IPS-NIHi7 (cell line): ENCODE data around the gene PTPRCAP.
"Not testable (repeated sequence)": the region's sequence is repeated elsewhere in the genome, so short reads cannot be mapped to it uniquely, and the experiment has no call there.

ENCODE experiments used
- DNase-seq: peaks from one replicate; pipeline ENCODE4 v3.0.0; 2012; ENCODE audit warnings: mixed read lengths; ENCODE audit errors: extremely low spot score

PTPRCAP gene

DNA sequence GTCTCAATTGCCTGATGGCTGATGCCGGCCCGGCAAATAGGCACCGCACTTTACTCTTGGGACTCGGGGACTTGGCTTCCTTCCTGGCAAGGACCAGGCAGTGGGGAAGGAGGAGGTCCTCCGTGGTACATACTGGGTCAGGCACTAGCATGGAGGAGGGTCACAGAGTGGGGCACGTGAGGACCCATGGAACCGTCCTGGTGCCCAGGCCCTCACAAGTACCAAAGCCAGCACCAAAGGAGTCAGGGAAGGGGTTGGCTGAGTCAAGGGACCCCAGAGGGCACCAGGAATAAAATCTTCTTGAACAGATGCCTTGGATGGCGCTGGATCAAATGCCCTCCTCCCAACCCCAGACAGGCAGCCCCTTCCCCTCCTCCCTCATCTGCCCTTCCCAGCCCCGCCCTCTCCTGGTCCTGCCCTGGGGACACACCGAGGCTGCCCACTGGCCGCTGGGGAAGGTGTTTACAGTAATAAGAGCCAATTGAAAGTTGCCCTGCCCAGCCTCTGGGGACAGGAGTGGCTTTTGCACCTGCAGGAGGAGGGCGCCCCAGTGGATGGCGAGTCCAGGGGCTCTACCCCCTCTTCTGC is 27.6 kb downstream of the PTPRCAP start:
- DNase-seq = peak; percentile 84

DNA sequence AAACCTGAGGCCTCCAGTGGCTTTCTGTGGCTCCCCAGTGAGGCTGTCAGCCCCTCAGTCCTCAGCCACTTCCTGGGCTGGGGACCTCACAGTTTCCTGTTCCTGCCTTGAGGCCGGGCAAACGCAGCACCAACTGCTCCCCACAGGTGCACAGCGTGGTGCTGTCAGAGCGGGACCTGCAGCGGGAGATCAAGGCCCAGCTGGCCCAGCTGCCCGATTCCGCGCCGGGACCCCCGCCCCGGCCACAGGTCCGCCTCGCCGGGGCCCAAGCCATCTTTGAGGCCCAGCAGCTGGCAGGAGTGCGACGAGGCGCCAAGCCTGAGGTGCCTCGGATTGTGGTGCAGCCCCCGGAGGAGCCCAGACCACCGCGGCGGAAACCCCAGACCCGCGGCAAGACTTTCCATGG is 28.2 kb downstream of the PTPRCAP start:
- no peak for DNase-seq

DNA sequence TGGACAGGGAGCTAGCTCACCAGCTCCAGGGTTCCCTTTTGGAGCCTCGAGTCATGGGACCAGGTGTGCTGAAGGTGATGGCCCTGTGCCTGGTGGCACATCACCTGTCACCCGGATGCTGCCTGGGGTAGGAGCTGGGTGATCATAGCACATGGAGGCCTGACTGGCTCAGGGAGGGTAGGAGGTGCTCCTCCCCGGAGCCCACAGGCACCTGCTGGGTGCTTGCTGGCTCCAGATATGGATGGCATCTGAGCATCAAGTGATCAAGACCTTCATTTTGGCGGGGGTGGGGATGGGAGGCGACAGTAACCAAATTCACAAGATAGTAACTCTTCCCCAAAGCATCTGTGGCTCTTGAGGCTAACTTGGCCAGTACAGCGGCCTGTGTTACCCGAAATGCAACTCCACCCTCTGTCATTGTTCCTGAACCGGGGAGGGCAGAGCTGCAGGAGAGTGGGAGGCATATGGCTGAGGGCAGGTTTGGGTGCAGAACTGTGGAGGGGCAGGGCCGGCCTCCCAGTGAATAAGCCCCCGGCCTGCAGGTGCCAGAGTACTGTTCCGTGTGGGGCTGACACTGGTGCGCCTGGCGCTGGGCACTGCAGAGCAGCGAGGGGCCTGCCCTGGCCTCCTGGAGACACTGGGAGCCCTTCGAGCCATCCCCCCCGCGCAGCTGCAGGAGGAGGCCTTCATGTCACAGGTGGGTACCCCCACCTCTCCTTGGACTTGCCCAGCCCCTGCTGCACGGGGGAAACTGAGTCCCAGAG is 28.9 kb downstream of the PTPRCAP start:
- DNase-seq = no peak

DNA sequence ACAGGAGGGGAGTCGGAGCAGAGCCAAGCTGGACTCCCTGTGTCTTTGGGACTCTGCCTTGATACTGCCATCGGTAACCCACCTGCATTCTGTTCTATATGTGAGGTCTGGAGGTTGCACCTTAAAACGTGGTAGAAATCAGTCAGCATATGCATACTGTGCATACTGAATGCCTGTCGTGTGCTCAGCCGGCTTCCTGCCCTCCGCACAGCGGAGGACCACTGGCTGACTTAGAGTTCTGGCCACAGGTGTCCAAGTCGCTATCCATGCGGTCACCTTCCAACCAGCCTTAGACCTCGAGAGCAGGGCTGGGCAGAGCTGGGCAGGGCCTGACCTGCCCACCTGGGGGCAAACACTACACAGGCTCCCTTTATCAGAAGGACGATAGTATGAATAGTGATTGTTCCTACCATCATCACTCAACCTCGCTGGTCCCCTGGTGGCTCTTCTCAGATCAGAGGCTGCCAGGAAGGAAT is 29.8 kb downstream of the PTPRCAP start:
- DNase-seq = no peak

DNA sequence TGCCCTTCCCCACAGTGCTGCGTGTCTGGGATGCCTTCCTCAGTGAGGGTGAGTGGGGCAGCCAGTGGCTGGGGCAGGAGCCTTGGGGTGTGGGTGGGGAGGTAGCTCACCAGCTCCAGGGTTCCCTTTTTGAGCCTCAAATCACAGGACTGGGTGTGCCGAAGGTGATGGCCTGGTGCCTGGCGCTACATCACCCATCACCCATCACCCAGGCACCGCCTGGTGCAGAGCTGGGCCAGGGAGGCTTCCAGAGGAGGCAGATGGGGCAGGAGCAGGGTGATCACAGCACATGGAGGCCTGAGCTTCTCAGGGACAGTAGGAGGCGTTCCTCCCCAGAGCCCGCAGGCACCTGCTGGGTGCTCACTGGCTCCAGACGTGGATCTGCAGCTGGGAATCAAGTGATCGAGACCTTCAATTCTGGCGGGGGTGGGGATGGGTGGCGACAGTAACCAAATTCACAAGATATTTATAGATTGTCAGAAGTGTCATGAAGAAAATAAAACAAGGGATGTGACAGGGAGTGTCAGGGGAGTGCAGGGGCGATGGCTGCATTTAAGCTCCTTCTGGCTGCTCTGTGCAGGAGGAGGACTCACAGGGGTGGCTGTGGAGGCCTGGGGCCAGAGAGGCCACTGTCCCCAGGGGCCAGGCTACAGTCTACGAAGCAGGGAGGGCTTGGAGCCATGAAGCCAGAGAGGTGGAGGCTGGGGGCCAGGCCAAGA is 30.4 kb downstream of the PTPRCAP start:
- no peak for DNase-seq

DNA sequence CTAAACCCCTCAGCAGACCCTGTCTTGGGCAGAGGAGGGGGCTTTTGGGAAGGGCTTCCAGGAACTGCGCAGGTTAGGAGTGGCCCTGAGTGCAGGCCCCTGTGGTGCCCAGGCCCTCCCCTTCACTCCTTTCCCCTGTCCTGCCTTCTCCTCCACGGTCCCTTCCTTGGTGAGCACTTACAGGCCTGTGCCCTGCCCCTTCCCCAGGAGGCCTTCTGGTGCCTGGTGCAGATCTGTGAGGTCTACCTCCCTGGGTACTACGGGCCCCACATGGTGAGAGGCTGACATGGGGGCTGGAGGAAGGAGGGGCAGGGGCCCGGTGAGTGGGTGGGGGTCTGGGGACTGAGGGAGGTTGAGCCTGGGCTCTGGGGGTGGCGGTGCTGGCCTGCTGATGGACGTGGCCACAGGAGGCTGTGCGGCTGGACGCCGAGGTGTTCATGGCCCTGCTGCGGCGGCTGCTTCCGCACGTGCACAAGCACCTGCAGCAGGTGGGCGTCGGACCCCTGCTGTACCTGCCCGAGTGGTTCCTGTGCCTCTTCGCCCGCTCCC is 31.0 kb downstream of the PTPRCAP start:
- DNase-seq = no peak

DNA sequence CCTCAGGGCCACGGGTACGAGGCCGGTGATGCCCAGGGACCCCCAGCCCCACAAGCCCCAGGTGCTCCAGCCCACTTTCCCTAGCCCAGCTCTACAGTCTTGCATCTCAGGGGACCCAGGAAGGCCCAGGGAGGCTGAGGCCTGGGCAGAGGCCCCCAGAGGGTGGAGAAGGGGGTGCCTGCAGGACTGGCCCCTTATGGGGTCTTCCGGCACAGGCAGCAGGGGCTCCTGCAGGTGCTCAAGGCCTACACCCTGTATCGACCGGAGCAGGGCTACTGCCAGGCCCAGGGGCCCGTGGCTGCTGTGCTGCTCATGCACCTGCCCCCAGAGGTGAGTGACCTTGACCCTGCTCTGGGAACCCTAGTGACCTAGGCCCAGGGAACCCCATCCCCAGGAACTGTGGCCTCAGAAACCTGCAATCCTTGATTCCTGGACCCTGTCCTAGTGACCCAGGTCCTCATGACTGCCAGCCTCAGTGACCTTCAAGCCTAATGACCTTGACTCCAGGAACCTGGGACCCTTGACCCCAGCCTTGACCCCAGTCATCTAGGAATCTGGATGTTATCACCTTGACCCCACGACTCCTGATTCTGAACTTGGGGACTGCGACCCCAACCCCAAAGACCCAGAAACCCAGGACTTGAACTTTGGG is 31.7 kb downstream of the PTPRCAP start:
- DNase-seq = no peak

DNA sequence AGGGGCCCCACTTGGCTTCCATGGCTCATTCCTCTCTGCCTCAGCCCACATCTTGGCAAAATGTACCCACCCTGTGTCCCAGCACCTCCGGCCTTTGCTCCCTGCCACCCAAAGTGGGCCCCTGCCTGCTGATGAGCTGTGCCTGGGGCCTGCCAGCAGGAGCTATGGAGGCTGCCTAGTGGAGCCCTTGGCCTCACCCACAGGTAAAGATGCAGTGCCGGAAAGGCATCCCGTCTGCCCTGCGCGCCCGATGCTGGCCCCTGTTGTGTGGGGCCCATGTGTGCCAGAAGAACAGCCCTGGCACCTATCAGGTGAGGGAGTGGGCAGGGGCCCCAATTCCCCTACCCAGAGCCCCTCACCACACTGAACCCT is 32.3 kb downstream of the PTPRCAP start:
- DNase-seq = no peak

DNA sequence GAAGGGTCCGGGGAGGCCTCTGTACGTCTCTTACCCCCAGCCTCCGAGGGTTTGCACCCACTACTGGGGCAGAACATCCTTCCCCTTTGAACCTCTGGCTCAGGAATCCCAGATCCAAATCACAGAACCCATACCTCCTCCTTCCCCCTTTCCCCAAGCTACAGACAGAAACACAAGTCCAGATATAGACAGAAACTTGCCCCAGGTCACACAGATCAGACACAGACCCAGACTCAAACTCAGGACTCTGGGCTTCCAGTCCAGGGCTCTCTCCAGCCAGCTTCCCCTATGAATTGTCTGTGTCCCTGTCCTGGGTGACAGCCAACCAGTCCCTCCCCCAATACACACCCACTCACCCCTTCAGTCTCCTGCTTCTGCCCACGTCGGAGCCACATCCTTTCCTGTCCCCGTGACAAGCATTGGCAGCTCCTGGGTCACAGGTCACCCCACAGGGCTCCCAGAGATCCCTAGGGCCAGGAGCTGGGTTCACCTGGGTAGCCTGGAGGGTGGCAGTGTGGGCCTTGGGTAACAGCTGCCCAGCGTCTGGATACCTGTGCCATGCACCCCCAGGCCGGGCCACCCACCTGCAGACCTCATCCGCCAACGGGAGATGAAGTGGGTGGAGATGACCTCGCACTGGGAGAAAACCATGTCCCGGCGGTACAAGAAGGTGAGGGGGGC is 32.8 kb downstream of the PTPRCAP start:
- no peak for DNase-seq

DNA sequence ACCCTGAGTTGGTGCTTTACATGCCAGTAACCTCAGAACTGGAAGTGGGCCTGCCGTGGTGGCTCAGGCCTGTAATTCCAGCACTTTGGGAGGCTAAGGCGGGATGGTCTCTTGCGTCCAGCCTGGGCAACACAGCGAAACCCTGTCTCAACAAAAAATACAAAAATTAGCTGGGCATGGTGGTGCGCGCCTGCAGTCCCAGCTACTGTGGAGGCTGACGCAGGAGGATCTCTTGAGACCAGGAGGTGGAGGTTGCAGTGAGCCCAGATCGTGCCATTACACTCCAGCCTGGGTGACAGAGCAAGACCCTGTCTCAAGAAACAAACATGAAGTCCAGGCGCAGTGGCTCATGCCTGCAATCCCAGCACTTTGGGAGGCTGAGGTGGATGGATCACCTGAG is 34.4 kb downstream of the PTPRCAP start:
- not testable (repeated sequence) for DNase-seq

DNA sequence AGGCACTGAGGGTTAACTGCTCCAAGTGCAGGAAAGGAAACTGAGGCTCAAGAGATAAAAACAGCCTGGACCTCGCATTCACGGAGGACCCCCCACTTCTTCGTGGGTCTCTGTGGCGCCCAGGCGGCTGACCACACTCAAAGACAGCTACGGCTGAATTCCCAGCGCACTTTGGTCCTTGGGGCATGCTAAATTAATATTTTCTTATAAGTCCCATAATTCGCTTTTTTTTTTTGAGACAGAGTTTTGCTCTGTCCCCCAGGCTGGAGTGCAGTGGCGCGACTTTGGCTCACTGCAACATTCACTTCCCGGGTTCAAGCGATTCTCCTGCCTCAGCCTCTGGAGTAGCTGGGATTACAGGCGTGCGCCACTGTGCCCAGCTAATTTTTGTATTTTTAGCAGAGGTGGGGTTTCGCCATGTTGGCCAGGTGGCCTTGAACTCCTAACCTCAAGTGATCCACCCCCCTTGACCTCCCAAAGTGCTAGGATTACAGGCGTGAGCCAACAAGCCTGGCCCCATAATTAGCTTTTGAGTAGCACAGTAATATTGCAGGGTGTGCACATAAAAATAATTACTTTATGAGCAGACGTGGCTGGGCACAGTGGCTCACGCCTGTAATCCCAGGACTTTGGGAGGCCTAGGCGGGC is 35.2 kb downstream of the PTPRCAP start:
- DNase-seq = not testable (repeated sequence)

DNA sequence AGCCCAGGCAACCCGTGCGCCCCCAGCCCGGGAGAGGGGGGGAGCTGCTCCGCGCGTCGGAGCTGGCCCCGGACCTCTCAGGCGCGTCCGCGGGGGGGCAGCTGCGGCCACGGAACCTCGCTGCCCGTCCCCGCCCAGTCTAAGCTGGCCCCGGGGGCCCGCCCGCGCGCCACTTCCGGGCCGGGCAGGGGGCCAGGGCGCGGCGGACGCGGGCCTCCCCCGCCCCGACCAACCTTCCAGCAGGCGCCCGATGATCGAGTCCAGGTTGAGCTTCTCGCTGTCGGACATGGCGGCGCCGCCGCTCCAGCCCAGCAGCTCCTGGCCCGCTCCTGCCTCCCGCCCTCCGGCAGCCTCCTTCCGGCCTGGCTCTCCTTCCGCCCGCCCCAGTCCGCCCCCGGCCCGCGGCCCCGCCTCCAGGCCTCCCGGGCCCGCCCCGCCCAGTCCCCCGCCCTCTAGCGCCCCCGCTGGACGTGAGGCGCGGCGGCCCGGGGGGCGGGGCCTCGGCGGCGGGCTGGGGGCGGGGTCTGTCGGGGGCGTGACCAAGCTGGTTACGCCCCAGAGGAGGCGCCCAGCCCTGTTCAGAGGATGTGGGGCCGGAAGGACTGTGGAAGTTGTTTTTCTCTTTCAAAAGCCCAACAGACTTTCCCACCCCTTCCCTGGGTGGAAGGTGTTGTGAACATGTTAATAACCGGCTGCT is 35.8 kb downstream of the PTPRCAP start, which contains the start of gene PPP1CA:
Gene PPP1CA, minus strand, starts transcription at position 364 of the 697 bp plus-strand sequence. Its CDS starts 76 bp downstream, at position 288.
- peak; percentile 98 for DNase-seq

DNA sequence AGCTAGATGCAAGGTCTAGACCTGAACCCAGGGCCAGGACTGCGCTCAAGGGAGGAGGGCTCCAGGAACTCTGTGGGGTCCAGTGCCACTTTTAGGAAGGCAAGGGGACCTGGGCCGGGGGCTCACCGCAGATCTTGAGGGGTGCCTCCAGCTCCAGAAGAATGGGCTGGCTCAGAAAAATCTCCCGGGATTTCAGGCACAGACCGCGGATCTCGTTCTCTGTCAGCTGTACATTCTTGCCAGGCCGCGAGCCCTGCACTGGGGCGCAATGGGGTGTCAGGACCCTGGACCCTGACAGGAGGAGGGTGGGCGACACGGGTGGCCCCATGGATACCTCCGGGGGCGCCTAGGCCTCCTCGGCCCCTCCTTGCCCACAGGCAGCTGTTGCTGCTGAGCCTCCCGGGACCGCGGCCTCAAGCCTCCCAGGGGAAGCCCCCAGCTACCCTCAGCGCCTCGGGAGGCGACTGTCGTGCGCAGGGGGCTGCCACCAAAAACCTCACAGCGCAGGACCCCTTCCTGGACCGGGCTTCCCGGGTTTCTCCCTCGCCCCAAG is 36.5 kb downstream of the PTPRCAP start:
- DNase-seq = no peak

DNA sequence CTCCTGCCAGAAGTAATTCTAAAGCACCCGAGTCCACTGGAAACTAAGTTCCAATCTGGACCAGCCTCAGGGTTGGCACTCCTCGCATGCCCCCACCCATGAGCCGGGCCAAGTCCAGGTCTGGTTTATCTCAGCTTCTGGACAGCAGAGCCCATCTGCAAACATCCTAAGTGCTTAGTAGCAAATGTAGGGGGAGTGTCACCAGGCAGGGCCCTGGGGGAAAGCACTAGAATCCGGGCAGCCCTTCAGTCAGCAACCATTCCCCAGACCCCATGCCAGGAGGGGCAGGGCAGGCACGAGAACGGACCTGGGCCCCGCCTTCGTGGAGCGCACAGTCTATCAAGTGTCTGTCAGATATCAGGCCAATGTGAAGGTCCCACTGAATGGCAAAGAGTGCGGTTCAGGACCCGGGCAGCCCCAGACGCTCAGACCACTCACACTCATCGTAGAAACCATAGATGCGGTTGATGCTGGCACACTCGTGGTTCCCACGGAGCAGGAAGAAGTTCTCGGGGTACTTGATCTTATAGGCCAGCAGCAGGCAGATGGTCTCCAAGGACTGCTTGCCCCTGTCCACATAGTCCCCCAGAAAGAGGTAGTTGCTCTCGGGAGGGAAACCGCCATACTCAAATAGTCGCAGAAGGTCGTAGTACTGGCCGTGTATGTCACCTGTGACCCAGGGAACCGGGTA is 37.1 kb downstream of the PTPRCAP start:
- DNase-seq = no peak

DNA sequence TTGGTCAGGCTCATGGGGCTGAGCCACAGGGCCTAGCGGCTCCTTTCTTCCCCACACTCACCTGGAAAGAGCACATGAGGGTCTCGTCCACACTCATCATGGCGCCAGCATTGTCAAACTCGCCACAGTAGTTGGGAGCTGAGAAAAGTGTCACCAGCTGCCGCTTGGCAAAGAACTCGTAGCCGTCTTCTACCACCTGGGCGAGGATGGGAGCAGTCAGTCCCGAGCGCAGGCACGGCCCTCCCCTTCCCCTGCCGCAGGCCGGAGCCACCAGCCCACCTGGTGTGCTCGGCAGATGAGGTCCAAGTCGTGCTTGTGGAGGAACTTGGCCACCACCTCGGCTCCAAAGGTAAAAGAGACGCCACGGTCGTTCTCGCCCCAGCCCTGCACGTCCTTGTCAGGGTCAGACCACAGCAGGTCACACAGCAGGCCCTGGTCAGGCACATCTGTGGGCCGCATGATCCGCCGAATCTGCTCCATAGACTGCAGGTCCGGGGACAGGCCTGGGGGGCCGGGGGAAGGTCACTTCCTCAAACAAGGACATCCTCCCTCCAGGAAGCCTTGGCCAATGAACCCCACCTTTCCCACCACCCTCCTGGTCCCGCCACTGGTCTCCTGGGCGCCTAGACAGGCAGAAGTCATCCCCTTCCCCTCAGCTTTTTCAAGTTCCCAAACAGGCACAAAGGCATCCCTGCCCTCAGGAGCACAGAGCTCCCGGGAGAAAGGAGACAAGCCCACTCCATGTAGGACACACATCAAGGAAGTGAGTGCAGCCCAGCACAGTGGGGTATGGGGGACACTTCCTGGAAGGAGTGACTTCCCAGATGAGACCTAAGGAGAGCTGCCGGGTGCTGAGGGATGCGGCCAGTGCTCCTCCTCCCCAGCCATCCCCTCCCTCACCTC is 38.6 kb downstream of the PTPRCAP start:
- no peak for DNase-seq

DNA sequence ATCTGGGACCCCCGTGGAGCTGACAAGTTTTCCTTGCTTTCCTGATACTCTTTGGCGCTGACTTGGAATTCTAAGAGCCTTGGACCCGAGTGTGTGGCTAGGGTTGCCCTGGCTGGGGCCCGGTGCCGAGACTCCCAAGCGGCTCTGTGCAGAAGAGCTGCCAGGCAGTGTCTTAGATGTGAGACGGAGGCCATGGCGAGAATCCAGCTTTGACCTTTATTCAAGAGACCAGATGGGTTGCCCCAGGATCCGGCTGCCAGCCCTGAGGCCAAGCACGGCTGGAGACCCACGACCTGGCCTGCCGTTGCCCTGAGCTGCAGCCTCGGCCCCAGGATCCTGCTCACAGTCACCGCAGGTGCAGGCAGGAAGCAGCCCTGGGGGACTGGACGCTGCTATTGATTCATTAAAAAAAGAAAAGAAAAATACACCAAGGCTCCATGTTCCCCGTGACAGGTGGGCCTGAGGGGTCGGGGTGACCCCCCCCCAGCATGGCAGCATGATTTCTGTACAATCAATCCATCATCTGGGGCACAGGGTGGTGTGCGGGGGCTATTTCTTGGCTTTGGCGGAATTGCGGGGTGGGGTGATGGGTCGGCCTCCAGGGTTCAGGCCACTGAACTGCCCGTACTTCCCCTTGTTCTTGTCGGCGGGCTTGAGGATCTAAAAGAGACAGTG is 39.4 kb downstream of the PTPRCAP start:
- no peak for DNase-seq

DNA sequence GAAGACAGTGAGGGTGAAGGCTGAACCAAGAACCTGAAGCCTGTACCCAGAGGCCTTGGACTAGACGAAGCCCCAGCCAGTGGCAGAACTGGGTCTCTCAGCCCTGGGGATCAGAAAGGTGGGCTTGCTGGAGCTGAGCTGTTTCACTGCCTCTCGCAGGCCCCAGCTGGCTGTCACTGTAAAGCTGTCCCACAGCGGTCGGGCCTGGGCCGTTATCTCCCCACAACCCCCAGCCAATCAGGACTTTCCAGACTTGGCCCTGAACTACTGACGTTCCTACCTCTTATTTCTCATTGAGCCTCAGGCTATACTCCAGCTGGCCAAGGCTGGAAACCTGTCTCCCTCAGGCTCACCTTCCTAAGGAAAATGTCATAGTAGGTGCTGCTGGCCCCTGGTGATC is 39.9 kb downstream of the PTPRCAP start:
- no peak for DNase-seq
